Stimulated activated naive CD4-positive, alpha-beta T cell (primary cell): ENCODE results near the gene KRT36.

Experiments used
- DNase-seq, 6 experiments: peaks; one replicate each; lab custom pipeline; 2025; lab: John Stamatoyannopoulos, UW

The KRT36 gene

DNA sequence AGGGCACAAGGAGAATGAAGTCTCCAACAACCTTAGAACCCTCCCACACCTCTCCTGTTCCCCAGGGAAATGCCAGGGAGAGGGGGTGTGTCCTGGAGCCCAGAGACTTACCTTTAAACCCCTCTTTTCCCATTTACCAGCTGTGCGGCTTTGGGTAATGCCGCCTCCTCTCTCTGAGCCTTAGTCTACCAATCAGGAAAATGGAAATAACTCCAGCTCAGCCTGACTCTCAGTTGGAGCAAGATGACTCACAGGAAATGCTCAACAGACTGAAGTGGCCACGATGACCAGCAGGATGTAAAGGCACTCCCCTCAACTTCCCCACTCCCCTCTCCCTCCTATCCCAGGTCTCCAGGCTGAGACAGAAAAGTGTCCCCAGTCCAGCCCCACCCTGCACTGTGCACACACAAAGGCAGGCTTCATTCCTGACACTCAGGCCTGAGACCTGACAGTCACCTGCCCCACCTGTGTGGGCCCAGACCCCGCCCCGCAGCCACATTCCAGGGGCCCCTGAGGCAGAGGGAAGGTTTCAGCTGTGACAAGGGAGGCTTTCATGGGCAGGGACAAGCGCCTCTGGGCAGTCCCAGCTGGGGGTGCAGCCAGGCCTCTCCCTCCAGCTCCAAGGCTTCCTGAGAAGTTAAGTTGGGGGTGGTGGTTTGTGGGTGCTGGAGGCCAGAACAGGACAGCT lies 32.0 kb upstream of the KRT36 start:
- DNase-seq: no peak

DNA sequence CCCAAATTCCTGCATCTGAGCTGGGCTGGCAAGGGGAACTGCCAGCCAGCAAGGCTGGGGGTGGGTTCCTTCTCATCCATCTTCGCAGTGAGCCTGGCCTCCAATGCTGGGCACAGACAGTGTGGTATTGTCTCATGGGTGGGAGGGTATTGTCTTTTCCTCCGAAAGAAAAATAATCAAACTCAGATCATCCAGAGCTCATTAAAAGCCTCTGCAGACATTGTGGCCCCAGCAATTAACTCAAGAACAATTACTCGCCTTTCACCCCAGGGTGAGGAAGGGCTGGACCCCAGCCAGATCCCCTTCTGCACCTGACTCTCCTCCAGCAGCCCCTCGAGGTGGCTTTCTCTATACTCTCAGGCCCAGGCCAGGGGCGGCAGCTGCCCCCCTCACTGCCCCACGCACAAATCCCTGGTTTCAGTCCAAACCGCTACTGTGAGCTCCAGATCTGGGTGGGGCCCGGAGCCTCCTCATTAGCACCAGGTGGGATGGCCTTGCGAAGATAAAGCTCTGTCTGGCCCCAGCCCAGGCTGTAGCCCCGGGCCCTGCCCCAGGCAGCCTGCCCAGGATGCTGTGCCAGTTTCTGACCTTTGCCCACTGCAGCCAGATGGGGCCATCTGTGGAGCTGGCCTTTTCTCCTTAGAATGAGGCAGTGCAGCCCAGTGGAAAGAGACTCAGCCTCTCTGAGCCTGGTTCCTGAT lies 31.3 kb upstream of the KRT36 start:
- no peak for DNase-seq

DNA sequence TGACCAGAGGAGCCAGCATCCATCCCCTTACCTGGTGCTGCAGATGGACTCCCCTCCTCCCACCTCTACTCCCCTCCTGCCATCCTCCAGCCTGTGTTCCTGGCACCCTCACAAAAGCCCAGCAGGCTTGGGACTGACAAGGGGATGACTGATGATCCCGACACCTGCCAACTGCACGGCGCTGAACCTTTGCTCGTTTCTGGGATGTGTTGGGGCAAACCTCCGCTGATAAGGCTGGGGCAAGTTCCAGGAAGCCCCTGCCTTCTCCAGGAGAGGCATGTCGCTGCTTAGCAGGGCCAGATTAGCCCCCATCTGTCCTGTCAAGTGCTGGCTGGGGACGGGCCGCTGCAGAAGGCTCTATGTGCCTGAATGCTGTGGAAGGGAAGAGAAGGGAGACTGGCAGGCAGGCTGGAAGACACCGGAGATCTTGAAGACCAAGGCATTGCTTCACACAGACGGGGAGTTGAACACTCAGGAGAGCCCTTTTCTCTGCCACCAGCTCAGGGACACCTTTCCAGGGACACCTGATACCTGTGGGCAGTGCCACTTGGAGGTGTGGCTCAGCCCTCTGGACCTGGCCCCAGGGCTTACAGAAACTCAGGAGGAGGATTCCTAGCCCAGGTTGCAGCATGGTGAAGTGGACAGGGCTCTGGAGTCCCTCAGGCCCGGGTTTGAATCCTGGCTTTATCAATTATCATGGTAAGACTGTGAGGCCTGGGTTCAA lies 30.0 kb upstream of the KRT36 start:
- no peak for DNase-seq

DNA sequence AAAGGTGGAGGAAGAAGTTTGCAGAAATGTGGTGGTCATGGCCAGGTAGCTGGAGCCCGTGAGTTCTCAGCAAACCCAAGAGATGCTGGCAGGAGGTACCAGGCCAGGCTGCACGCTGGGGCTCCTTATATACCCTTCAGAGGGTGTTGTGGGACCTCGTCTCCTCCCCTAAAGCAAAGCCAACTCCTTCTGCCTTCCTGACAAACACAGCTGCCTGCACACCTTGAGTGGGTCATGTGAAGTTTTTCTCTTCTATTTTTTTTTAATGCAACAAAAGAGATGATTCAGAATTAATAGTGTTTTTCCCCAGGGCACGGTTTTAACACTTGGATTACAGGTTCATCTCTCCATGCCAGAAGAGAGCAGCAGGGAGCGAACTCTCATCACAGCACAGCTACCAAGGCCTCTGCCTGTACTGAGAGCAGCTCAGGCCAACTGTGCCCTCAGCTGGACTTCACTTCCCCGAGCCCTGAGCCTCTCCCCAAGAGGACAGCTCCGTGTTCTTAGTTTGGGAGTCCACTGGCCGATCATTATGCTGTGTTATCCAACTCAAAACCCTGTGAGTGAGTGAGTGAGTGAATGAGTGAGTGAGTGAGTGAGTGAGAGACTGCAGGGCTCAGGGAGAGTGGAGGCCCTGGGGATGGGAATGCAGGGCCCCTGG lies 29.2 kb upstream of the KRT36 start, which contains the start of gene KRT15:
Gene KRT15 (minus strand): TSS at position 102 of the 661 bp plus-strand sequence. CDS start 63 bp downstream, at position 39.
- no peak for DNase-seq

DNA sequence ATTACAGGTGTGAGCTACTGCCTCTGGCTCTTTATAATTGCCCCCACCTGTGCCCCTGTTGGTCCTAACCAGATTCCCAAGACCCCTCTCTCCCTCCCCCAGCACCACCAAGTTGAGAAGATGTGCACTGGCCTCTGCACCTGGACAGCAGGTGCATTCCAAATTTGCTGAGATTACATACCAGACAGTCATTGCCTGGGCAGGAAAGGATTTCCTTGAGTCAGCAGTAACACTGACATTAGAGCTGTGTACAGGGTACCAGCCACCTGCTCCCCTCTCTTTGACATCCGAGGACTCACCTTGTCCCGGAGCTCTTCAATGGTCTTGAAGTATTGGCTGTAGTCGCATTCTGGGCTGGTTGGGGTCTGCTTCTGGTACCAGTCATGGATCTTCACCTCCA lies 28.3 kb upstream of the KRT36 start:
- no peak for DNase-seq

DNA sequence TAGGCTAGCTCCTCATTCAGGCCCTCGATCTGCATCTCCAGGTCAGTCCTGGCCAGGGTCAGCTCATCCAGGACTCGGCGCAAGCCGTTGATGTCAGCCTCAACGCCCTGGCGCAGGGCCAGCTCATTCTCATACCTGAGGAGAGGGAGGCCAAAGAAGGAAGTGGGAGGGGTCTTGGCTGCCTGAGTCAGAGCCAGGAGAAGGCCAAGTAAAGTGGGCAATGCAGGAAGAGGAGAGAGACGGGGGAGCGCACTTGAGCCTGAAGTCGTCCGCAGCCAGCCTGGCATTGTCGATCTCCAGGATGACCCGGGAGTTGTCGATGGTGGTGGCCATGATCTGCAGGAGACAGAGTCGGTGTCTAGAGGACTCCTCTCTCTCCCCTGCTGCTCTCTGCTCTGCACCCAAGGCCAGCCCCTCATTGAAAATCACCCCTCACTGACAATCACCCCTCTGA lies 27.1 kb upstream of the KRT36 start:
- no peak for DNase-seq

DNA sequence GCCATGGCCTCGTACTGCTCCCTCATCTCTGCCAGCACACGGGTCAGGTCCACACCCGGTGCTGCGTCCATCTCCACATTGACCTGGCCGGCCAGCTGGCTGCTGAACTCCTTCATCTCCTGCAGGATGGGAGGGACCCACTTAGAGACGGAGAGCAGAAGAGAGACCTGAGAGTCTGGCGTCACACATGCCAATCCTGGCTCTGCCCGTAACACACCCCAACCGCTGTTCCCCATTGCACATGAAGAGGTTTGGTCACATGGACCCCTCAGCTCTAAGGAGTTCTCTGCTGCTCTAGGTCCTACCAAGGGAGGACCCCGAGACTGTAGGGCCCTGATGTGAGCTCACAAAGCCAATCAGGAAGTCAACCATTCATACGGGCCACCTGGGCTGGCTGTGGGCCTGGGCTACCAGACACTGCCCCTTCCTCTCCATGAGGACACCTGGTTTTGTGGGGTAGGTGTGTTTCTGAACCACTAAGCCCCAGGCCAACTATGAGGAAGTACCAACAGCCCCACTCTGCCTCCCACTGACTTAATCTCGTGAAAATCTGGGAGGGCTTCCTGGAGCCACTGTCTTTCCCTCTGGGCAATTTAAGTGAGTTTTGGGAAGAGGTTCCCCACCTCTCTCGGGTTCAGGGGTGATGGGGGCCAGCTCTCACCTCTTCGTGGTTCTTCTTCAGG lies 26.6 kb upstream of the KRT36 start:
- no peak for DNase-seq

DNA sequence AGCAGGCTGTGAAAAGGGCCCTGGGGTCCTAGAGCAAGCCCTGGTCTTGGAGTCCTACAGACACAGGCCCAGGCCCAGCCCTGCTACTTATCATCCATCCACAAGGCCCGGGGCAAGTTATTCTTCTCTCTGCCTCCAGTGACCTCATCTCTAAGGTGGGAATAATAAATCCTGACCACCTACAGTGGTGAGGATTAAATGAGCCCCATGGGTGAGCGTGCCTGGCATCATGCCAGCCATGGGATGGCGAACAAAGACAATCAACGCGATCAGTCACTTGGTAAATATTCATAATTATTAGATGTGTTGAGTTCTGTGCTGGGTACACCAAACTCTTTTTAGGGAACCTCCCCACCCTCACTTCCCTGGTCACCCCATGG lies 23.4 kb upstream of the KRT36 start:
- no peak for DNase-seq

DNA sequence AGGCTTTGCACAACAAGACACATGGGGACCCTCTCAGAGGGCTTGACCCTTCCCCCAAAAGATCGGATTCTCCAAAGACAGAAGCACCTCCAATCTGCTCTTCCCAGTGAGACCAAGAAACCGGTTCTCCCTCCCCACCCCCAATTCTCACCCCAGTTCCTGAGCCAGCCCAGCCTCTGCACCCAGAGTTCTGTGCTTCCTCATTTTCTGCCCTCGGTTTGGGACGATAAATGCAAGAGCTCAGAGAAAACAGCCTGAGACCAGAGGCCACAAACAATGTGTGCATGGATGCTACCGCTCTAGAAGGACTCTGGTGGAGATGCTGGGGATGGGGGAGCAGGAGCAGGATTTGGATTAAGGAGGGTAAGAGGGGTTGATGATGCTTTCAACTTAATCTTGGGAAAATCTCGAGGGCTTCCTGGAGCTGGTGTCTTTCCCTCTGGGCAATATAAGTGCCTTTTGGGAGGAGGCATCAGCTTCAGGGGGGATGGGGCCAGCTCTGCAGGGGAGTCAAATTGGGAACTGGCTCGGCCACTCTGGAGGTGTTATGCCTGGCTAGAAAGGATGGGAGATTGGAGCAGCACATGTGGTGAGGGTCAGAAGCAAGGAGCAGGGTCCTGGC lies 22.9 kb upstream of the KRT36 start:
- no peak for DNase-seq

DNA sequence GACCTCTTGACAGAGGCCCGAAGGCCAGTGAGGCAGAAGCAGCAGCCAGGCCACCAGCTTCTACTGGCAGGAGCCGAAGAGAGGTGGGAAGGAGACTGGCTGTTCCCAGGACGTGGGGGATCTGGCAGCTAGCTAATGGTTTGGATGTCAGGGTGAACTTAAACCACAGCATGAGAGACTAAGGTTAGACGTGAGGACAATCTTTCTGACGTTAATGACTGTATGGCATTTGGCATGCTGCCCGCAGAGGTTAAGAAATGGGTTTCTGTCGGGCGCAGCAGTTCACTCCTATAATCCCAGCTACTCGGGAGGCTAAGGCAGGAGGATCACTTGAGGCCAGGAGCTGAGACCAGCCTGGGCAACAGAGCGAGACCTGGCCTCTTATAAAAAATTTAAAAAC lies 22.0 kb upstream of the KRT36 start:
- DNase-seq: no peak

DNA sequence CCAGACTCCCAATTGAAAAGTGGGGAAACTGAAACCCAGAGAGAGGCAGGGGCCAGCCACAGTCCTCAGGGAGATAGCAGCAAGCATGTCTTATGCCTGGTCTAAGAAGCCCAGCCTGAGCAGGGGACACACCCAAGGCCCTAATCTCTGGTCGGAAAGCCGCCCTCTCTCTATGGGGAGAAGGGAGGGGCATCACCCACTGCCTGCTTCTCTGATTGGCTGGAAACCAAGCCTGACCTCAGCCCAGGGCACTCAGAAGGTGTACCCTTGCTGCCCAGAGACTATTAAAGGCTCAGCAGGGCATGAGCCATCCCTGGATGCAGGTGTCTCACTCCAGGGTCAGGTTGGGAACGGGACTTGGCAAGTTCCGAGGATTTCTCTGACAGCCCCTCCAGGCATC lies 21.4 kb upstream of the KRT36 start:
- DNase-seq: no peak

DNA sequence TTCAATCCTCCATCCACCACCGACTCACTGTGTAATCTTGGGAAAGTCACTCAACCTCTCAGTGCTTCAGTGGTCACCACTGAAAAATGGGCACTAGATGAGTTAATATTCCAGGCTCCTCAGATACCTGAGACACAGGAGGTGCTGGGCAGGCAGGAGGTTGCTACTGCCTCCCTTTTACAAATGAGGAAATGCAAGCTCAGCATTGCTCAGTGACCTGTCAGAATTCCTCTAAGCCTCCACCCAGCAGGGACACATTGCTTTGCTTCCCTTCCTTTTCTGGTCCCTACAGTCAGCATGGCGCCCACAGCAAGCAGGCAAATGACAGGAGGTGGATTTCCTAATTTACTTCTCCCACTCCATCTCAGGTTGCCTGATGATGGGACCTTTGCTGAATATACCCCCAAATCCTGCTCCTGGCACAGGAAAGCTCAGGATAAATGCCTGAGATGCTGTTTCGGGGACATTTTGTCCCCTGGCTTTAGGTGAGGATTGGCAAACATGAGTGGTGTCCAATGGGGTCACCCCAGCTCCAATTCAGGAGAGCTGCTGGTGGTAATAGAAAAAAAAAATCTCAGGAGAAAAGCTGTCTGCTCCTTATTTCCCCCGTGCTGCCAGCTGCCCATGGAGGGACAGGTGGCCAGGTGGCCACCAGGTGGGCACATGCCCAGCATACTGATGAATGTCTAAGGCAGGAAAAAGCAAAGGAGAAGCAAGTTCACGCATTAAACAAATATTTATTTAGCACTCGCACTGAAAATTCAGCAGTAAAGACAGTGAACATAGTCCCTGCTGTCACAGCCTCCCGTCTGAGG lies 20.7 kb upstream of the KRT36 start:
- no peak for DNase-seq

DNA sequence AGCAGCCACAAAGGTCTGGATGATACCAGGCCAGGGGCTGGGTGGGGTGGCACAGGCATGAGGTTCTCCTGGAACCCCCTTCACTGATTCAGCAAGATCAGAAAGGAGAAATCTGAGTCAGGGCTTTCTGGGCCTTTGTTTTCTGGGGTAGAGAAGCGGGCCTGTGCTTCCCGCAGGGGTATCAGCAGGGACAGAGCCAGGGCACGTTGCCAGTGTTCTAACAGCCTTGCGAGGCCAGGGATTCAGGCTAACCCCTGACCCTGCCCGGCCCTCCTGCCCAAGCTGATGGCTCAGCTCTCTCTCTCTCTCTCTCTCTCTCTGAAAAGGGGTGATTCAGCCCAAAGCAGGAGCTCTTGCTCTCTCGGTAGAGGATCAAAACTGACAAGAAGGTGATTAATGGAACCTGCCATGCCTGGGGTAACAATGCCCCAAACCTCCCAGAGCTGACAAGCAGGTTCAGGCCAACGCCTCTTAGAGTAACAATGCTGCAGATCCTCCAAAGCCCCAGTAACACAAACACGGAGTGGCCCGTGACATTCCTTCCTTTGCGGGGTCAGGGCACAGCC lies 17.7 kb upstream of the KRT36 start:
- DNase-seq: no peak

DNA sequence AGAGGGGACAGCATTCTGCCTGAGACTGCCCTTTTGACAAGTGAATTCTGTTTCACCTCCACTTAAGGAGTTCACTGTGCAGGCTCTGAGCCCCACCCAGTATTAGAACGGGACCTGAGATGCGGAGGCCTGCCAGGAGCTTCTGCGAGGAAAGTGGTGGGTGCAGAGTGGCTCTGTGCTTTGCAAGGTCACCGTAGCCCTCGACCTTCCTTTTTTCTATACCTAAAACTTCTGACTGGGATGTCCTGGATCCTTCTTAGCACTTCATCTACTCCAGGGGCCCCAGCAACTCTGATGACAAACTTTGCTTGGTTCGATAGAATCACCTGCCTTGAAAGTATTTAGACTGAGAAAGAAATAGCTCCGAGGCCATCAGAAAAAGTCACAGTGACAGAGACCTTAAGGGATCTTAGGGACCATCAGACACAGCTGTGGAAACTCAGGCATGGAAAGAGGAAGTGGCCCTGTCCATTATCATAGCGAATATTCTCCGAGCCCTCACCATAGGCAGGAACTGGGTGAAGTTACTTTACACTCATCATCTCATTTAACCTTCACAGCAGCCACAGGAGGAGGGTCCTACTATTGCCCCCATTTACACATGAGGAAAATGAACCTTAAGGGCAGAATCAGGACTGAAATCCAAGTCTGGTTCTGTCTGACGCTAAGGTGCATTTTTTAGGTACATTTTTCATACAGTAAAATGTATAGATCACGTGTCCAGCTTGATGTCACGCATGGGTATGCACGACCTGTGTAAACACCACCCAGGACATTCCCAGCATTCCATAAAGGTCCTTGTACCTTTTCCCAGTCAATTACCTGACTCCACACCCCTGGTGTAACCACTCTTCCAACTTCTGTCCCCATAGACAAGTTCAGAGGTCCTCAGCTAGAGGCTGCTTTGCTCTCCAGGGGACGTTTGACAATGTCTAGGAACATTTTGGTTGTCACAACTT lies 16.4 kb upstream of the KRT36 start:
- DNase-seq: no peak

DNA sequence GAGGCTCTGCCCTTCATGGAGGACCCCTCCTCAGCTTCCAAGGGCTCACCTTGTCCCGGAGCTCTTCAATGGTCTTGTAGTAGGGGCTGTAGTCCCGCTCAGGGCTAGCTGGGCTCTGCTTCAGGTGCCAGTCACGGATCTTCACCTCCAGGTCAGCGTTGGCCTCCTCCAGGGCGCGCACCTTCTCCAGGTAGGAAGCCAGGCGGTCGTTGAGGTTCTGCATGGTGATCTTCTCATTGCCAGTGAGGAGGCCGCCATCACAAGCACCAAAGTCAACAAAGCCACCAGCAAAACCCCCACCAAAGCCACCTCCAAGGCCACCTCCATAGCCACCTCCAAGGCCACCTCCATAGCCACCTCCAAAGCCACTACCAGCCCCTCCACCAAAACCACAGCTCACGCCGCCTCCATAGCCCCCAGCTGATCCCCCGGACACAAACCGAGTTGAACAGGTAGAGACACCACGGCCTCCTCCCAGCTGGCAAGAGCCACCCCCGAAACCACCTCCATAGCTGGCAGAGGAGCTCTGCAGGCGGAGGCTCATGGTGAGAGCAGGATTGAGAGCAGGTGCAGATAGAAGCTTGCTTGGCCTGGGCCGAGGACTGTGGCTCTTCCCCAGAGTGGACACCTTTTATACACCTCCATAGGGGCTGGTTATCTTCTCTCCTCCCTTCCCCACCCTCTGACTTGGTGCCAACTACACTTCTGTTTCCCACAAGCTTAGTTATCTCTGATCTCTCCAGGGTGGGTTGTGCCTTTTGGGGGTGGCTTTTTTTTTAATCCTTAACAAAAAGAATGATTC lies 15.5 kb upstream of the KRT36 start, which contains the start of gene KRT13:
Gene KRT13 (minus strand): TSS at position 606 of the 802 bp plus-strand sequence. CDS start 62 bp downstream, at position 544.
- DNase-seq: no peak

DNA sequence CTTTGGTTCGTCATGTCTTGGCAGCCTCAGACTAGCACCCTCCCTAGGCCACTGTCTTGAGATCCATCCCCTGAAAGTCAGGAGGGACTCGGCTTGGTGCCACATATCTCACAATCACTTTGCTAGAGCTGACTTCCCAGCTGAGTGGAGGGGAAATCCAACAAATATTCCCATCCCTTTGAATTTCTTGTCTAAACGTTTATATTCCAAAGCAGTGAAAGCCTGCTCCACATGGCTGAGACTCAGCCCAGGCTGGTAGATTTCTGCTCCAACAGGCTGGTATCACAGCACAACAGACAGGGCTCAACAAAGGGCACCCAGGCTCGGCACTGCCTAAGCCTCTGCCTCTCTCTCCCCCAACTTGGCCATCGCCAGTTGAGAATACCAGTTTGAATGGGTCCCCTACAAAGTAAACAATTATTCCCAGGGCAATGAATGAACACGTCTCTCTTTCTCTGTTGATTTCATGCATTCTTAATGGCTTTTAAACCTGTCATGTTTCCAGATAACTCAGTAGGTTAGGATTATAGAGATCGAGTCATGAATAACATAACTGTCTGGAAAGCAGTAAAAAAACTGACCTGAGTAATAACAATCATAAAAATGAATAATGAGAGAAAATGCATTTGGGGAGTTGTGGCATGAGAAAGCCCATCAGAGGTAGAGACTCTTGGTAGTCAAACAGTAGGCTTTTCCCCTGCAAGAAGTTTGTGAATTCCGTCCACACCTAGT lies 14.7 kb upstream of the KRT36 start:
- no peak for DNase-seq

DNA sequence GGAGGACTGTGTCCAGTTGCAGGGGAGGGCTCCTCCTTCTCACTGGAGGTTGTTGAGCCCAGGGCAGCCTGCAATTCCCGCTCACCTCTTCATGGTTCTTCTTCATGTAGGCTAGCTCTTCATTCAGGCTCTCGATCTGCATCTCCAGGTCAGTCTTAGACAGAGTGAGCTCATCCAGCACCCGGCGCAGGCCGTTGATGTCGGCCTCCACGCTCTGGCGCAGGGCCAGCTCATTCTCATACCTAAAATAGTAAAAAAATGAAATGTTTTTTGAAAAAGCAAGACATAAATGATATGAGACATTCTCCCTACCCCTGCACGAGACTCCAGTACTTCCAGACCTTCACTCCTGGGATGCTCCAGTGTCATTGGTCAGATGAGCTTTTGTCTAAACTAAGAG lies 13.5 kb upstream of the KRT36 start:
- no peak for DNase-seq
